H1 (cell line): Measurements from ENCODE around the gene MARS1. TPM values are rescaled to one million over a fixed set of nuclear protein-coding genes. Genes with fewer than 3 reads are reported as not detected.

Experiments
- CTCF ChIA-PET: fragments of 300-600 bp; sonication (Branson Sonifier 250); formaldehyde crosslinking; loops from one replicate; lab custom pipeline; 2021; ENCODE audit not compliant: partially characterized antibody; lab: Charles Lee
- POLR2A ChIA-PET: fragments of 300-600 bp; sonication (Branson Sonifier 250); formaldehyde crosslinking; loops from one replicate; lab custom pipeline; 2021; ENCODE audit warnings: inconsistent platforms; ENCODE audit not compliant: partially characterized antibody; lab: Charles Lee
- DNase-seq, 2 experiments: peaks; one replicate each; pipeline versions ENCODE4 v3.0.0 to v3.0.0-alpha.2; 2010 to 2022; ENCODE audit warnings: low spot score in 2 of 2, low read depth in 1 of 2, mixed read lengths in 1 of 2
- FAIRE-seq: peaks from 2 replicates; lab custom pipeline; 2011; peaks lifted over from hg19 to GRCh38; lab: Jason Lieb, UNC
- H2AFZ ChIP-seq: 2 replicates; pipeline ENCODE4 v1.8.1; 2012; ENCODE audit warnings: low read length, inconsistent platforms
- H2AK5ac ChIP-seq: 2 replicates; pipeline ENCODE4 v1.6.1; 2013; ENCODE audit warnings: low read depth, low read length
- H2BK120ac ChIP-seq: replicated peaks from 2 replicates; pipeline ENCODE3; 2013; ENCODE audit warnings: low read depth, low read length, inconsistent platforms
- H2BK12ac ChIP-seq: 2 replicates; pipeline ENCODE4 v1.6.1; 2013; ENCODE audit warnings: low read depth, low read length
- H2BK15ac ChIP-seq: 2 replicates; pipeline ENCODE4 v1.6.1; 2013; ENCODE audit warnings: low read length
- H2BK20ac ChIP-seq: 2 replicates; pipeline ENCODE4 v1.6.1; 2013; ENCODE audit warnings: low read length
- H2BK5ac ChIP-seq: 2 replicates; pipeline ENCODE4 v1.6.1; 2013; ENCODE audit warnings: low read depth, low read length
- H3K14ac ChIP-seq: 2 replicates; pipeline ENCODE4 v1.6.1; 2013; ENCODE audit warnings: inconsistent platforms; ENCODE audit not compliant: insufficient read length
- H3K18ac ChIP-seq: 2 replicates; pipeline ENCODE4 v1.6.1; 2013; ENCODE audit warnings: low read length; ENCODE audit errors: extremely low read depth
- H3K23ac ChIP-seq: 2 replicates; pipeline ENCODE4 v1.6.1; 2013; ENCODE audit warnings: inconsistent platforms; ENCODE audit not compliant: insufficient read length
- H3K23me2 ChIP-seq: 2 replicates; pipeline ENCODE4 v1.6.1; 2013; ENCODE audit warnings: low read depth, low read length
- H3K27ac ChIP-seq: 2 replicates; pipeline ENCODE4 v1.6.1; 2011; ENCODE audit warnings: low read depth, low read length, inconsistent platforms
- H3K27me3 ChIP-seq, 4 experiments: replicated peaks in 1 of 4; 1 replicate in 1 of 4; 2 replicates in 3 of 4; pipeline versions ENCODE4 v1.6.1 to v1.8.1; 2011 to 2013; ENCODE audit warnings: low read length in 3 of 4, mild to moderate bottlenecking in 3 of 4, inconsistent platforms in 2 of 4, mixed read lengths in 2 of 4, moderate library complexity in 1 of 4; ENCODE audit not compliant: control insufficient read depth in 3 of 4, insufficient read depth in 3 of 4; ENCODE audit errors: extremely low read depth in 1 of 4
- H3K36me3 ChIP-seq, 4 experiments: 2 replicates each; pipeline versions ENCODE4 v1.6.1 to v1.8.1; 2011 to 2013; ENCODE audit warnings: mild to moderate bottlenecking in 4 of 4, low read length in 3 of 4, moderate library complexity in 2 of 4, control low read depth in 1 of 4, inconsistent platforms in 1 of 4; ENCODE audit not compliant: insufficient read depth in 4 of 4, control insufficient read depth in 2 of 4
- H3K4ac ChIP-seq: replicated peaks from 2 replicates; pipeline ENCODE3; 2013; ENCODE audit warnings: low read length, low read depth, mixed read lengths, inconsistent platforms; ENCODE audit not compliant: insufficient read length
- H3K4me1 ChIP-seq, 4 experiments: replicated peaks in 1 of 4; 1 replicate in 1 of 4; 2 replicates in 3 of 4; pipeline versions ENCODE4 v1.6.1 to v1.8.1; 2011 to 2013; ENCODE audit warnings: low read length in 3 of 4, inconsistent platforms in 2 of 4, mixed read lengths in 1 of 4; ENCODE audit not compliant: insufficient read depth in 4 of 4, control insufficient read depth in 3 of 4
- H3K4me2 ChIP-seq, 2 experiments: 2 replicates each; pipeline versions ENCODE4 v1.6.1 to v1.8.1; 2011 to 2013; ENCODE audit warnings: low read depth in 2 of 2, low read length in 2 of 2, control low read depth in 1 of 2, inconsistent platforms in 1 of 2, mild to moderate bottlenecking in 1 of 2; ENCODE audit not compliant: insufficient read depth in 1 of 2
- H3K4me3 ChIP-seq, 4 experiments: fragments of 200-600, 300-600 bp in 1 of 4; sonication (generic), shearing (Covaris generic), sonication (Bioruptor Twin) in 1 of 4; 2 replicates each; pipeline versions ENCODE4 v1.5.1 to v1.8.1; 2011 to 2016; ENCODE audit warnings: low read length in 4 of 4, low read depth in 3 of 4, control low read depth in 2 of 4, inconsistent platforms in 2 of 4, mild to moderate bottlenecking in 2 of 4, mixed read lengths in 1 of 4, moderate library complexity in 1 of 4; ENCODE audit not compliant: insufficient read depth in 2 of 4; ENCODE audit errors: extremely low read depth in 1 of 4
- H3K56ac ChIP-seq: replicated peaks from 2 replicates; pipeline ENCODE3; 2013; ENCODE audit warnings: low read depth, mild to moderate bottlenecking, mixed read lengths, low read length, inconsistent platforms; ENCODE audit not compliant: insufficient read length
- H3K79me1 ChIP-seq: 2 replicates; pipeline ENCODE4 v1.6.1; 2013; ENCODE audit warnings: low read depth, low read length, control low read depth
- H3K79me2 ChIP-seq, 2 experiments: 2 replicates each; pipeline versions ENCODE4 v1.6.1 to v1.8.1; 2012 to 2013; ENCODE audit warnings: low read length in 2 of 2, mild to moderate bottlenecking in 2 of 2, inconsistent platforms in 1 of 2; ENCODE audit not compliant: insufficient read depth in 2 of 2, control insufficient read depth in 1 of 2
- H3K9ac ChIP-seq, 4 experiments: replicated peaks in 1 of 4; 1 replicate in 1 of 4; 2 replicates in 3 of 4; pipeline versions ENCODE4 v1.6.1 to v1.8.1; 2011 to 2013; ENCODE audit warnings: low read depth in 3 of 4, low read length in 3 of 4, control low read depth in 2 of 4, mild to moderate bottlenecking in 2 of 4, moderate library complexity in 2 of 4, inconsistent platforms in 1 of 4; ENCODE audit errors: extremely low read depth in 1 of 4
- H3K9me3 ChIP-seq, 2 experiments: 2 replicates each; pipeline versions ENCODE4 v1.6.1 to v1.8.1; 2012 to 2013; ENCODE audit warnings: mild to moderate bottlenecking in 2 of 2, moderate library complexity in 2 of 2, control low read depth in 1 of 2, inconsistent platforms in 1 of 2, low read depth in 1 of 2, low read length in 1 of 2, mixed read lengths in 1 of 2; ENCODE audit not compliant: insufficient read depth in 2 of 2
- H4K20me1 ChIP-seq, 2 experiments: replicated peaks in 1 of 2; 2 replicates each; pipeline versions ENCODE3 to v1.8.1; 2011 to 2013; ENCODE audit warnings: inconsistent platforms in 2 of 2, low read length in 2 of 2, mild to moderate bottlenecking in 1 of 2; ENCODE audit not compliant: insufficient read depth in 2 of 2, control insufficient read depth in 1 of 2
- H4K5ac ChIP-seq: 2 replicates; pipeline ENCODE4 v1.6.1; 2013; ENCODE audit warnings: low read length, low read depth, mixed read lengths, inconsistent platforms; ENCODE audit not compliant: insufficient read length
- H4K8ac ChIP-seq: 2 replicates; pipeline ENCODE4 v1.8.0; 2013; ENCODE audit warnings: mild to moderate bottlenecking, moderate library complexity, low read length, inconsistent platforms; ENCODE audit not compliant: insufficient read depth; ENCODE audit errors: extremely low read depth
- H4K91ac ChIP-seq: replicated peaks from 2 replicates; pipeline ENCODE3; 2013; ENCODE audit warnings: low read length, mixed read lengths, inconsistent platforms; ENCODE audit not compliant: insufficient read length
- ASH2L ChIP-seq: fragments of 200-600, 300-600 bp; sonication (generic); IDR thresholded peaks from one replicate; pipeline ENCODE4 v1.7.1; 2017; ENCODE audit warnings: low read length
- EP300 ChIP-seq, 2 experiments: IDR thresholded peaks; 1 replicate in 1 of 2; 2 replicates in 1 of 2; pipeline ENCODE4 v1.6.1; 2011 to 2012; ENCODE audit warnings: low read depth in 2 of 2, low read length in 2 of 2, mild to moderate bottlenecking in 2 of 2, borderline replicate concordance in 1 of 2, inconsistent platforms in 1 of 2, moderate library complexity in 1 of 2
- KDM1A ChIP-seq: fragments of 200-600, 300-600 bp; sonication (generic); IDR thresholded peaks from 2 replicates; pipeline ENCODE4 v1.7.1; 2016; ENCODE audit warnings: mild to moderate bottlenecking, low read length, borderline replicate concordance
- PHF8 ChIP-seq: fragments of 200-600 bp; sonication (generic); conservative IDR thresholded peaks from 2 replicates; pipeline ENCODE4 v1.7.1; 2012; ENCODE audit warnings: low read depth, mild to moderate bottlenecking, inconsistent platforms, low read length, moderate library complexity
- WGBS, 2 experiments: shearing (Covaris generic) in 1 of 2; methylation state at CpG; one replicate each; pipeline versions ENCODE4 v1.1.6 to v1.1.7; 2013 to 2015; ENCODE audit warnings: low lambda C conversion rate in 2 of 2, mixed read lengths in 2 of 2, inconsistent platforms in 1 of 2, low coverage in 1 of 2, missing lambda C conversion rate in 1 of 2; ENCODE audit not compliant: insufficient replicate concordance in 2 of 2, insufficient coverage in 1 of 2, insufficient read length in 1 of 2; ENCODE audit errors: extremely low coverage in 1 of 2, missing lambda C conversion rate in 1 of 2; 5-methylcytosine and 5-hydroxymethylcytosine counted together
- polyA plus RNA-seq, 7 experiments: library from polyadenylated mRNA; depleted of rRNA in 3 of 7; stranded (reverse) in 5 of 7; unstranded in 2 of 7; fragments of >200 nt in 5 of 7; fragments of 200-250 nt in 2 of 7; gene quantifications; 1 replicate in 5 of 7; 2 replicates in 1 of 7; 4 replicates in 1 of 7; pipeline versions ENCODE4 v1.2.1 to v1.2.3, GENCODE V29; 2011 to 2013; ENCODE audit warnings: missing spikeins in 2 of 7, mixed read lengths in 2 of 7
- total RNA-seq: library from RNA; stranded (reverse); fragmentation: NEBNext Ultra II Directional; extraction: Animal tissue kit (Norgen Biotek cat#: 25700); gene quantifications from 2 replicates; pipeline ENCODE4 v1.2.1, GENCODE V29; 2021

Gene MARS1
- total and polyA plus RNA-seq, 2 of the 8 experiments (the other 6 are each of a cell fraction or from before 2014, with no cell fraction given), result 194 to 407 TPM

GRCh38 chr12:57459750-57460467 lies 28.0 kb upstream of the MARS1 start, which contains the start of gene GLI1:
Gene GLI1, plus strand, starts transcription at chr12:57459785. Its CDS starts 3,907 bp downstream, at chr12:57463692.
- Histone ChIP-seq H4K20me1 (no peaks in the 10 kb centered on the region), H4K91ac (peak within 1 kb of the TSS; percentile 68), H2BK15ac (peak within 1 kb of the TSS; percentile 92), H4K8ac (no peak within 1 kb of the TSS; the same call in 1 of the 2 replicates), H2BK20ac (0 out of 2 replicates have a peak within 1 kb of the TSS, but pooled peaks have one; percentile 48), H4K5ac (peak within 1 kb of the TSS; percentile 86), H3K23ac (no peak within 1 kb of the TSS), H3K79me1 (no peaks in the 10 kb centered on the region), H3K4me1 (peaks cover 0 to 25% (median 15%) of the 10 kb centered on the region in 4 experiments; a peak in 6 of 7 replicates), H3K79me2 (peaks cover 0 to 16% of the 10 kb centered on the region in 2 experiments; a peak in 1 of 4 replicates), H3K56ac (peak within 1 kb of the TSS; percentile 52), H3K27ac (peak within 1 kb of the TSS; percentile 87; the same call in 1 of the 2 replicates), H3K27me3 (no peaks in the 10 kb centered on the region), H2BK120ac (peak within 1 kb of the TSS; percentile 34), H2BK12ac (peak within 1 kb of the TSS; percentile 43; the same call in 1 of the 2 replicates), H3K18ac (peak within 1 kb of the TSS; percentile 62), H3K23me2 (peaks cover 14% of the 10 kb centered on the region), H3K14ac (no peak within 1 kb of the TSS), H3K4ac (peak within 1 kb of the TSS; percentile 87), H2AFZ (no peak within 1 kb of the TSS), H3K9me3 (no peaks in the 10 kb centered on the region), H3K36me3 (peaks cover 0 to 4% (median 0%) of the 10 kb centered on the region in 4 experiments; a peak in 2 of 8 replicates), H3K9ac (peak within 1 kb of the TSS in 2 of 4 experiments; percentile 40 to 44; a peak in 4 of 7 replicates), H2BK5ac (peak within 1 kb of the TSS; percentile 85; the same call in 1 of the 2 replicates), H3K4me2 (peak within 1 kb of the TSS; percentile 85 to 95), H3K4me3 (peak within 1 kb of the TSS; percentile 67 to 91 (median 78)), H2AK5ac (no peak within 1 kb of the TSS)
- ChIA-PET POLR2A (interaction anchor here (0.6 to 6.4 kb wide), 9 partner anchors 7 to 372 kb away, joined by 3 to 51 read pairs (median 4); partner anchors contain the start of genes INHBC and SHMT2), CTCF (interaction anchor here (0.8 to 18.5 kb wide), 12 partner anchors 10 to 370 kb away, joined by 3 to 478 read pairs (median 6); partner anchors contain the start of genes ARHGAP9, MARS1 and STAC3)
- FAIRE-seq (no peak), DNase-seq (no peak)
- TF ChIP-seq PHF8, result peak; percentile 45; the same call in 1 of the 2 replicates
- peak in 1 of 2 experiments; percentile 51; a peak in 1 of 3 replicates for TF ChIP-seq EP300 (IDR thresholded peaks at IDR 0.05; ENCODE audit: borderline replicate concordance in 1 of 2, low read depth in 2 of 2, low read length in 2 of 2)
- TF ChIP-seq KDM1A, result no peak
- peak; percentile 37 for TF ChIP-seq ASH2L
- 2% methylated on average over 3 of the region's 36 CpGs; no CpG with 5 or more reads in 1 of the 2 experiments for WGBS, 2 experiments
